Ishikawa (cell line): ENCODE data around the gene DCAF10.

ENCODE experiments used
- CEBPB ChIP-seq: IDR thresholded peaks from 2 replicates; pipeline ENCODE4 v1.6.1; 2012
- CREB1 ChIP-seq: IDR thresholded peaks from 2 replicates; pipeline ENCODE4 v1.6.1; 2012; ENCODE audit warnings: low read depth
- EGR1 ChIP-seq: IDR thresholded peaks from 2 replicates; pipeline ENCODE4 v1.6.1; 2012
- EP300 ChIP-seq: IDR thresholded peaks from 2 replicates; pipeline ENCODE4 v1.6.1; 2012; ENCODE audit warnings: borderline replicate concordance
- FOXM1 ChIP-seq: IDR thresholded peaks from 2 replicates; pipeline ENCODE4 v1.6.1; 2012; ENCODE audit warnings: low read depth, borderline replicate concordance
- NFIC ChIP-seq: IDR thresholded peaks from 2 replicates; pipeline ENCODE4 v1.6.1; 2012
- RAD21 ChIP-seq: IDR thresholded peaks from 2 replicates; pipeline ENCODE4 v1.6.1; 2012; ENCODE audit warnings: low read depth
- TAF1 ChIP-seq: IDR thresholded peaks from 2 replicates; pipeline ENCODE4 v1.6.1; 2012; ENCODE audit warnings: low read depth, mild to moderate bottlenecking
- TCF12 ChIP-seq: IDR thresholded peaks from 2 replicates; pipeline ENCODE4 v1.6.1; 2012; ENCODE audit warnings: low read depth
- TEAD4 ChIP-seq: IDR thresholded peaks from 2 replicates; pipeline ENCODE4 v1.6.1; 2012
- YY1 ChIP-seq: IDR thresholded peaks from 2 replicates; pipeline ENCODE4 v1.6.1; 2012; ENCODE audit warnings: low read depth
- ZBTB7A ChIP-seq: IDR thresholded peaks from 2 replicates; pipeline ENCODE4 v1.6.1; 2012; ENCODE audit warnings: low read depth
- TF ChIP-seq, protein P1 (sequence below): IDR thresholded peaks from 2 replicates; pipeline ENCODE4 v1.6.1; 2012
- TF ChIP-seq, protein P2 (sequence below): IDR thresholded peaks from 2 replicates; pipeline ENCODE4 v1.6.1; 2012
- TF ChIP-seq, protein P3 (sequence below): IDR thresholded peaks from 2 replicates; pipeline ENCODE4 v1.6.1; 2012; ENCODE audit warnings: low read depth, mild to moderate bottlenecking

Gene DCAF10

DNA sequence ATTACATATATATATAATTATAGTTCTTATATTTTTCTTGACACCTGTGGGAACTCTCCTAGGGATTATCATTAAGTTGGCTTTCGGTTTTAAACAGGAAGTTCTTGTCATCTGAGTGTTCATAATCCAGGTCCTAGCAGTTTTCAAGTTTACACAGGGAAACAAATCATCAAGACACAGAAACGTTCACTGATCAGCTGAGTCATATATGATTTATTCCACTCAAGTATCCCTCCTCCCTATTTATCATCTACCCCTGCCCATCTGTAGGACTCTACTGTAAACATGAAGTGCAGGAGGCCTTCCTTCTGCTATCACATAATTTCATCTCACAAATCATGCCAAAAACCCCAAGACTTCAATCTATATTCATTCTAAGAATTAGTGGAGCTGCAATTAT lies 97.1 kb downstream of the DCAF10 start:
- TF ChIP-seq, protein P1, sequence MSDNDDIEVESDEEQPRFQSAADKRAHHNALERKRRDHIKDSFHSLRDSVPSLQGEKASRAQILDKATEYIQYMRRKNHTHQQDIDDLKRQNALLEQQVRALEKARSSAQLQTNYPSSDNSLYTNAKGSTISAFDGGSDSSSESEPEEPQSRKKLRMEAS = no peak
- TF ChIP-seq TEAD4 (no peak), ZBTB7A (no peak), TAF1 (no peak), EP300 (no peak), EGR1 (no peak), YY1 (no peak)
- TF ChIP-seq, protein P2, sequence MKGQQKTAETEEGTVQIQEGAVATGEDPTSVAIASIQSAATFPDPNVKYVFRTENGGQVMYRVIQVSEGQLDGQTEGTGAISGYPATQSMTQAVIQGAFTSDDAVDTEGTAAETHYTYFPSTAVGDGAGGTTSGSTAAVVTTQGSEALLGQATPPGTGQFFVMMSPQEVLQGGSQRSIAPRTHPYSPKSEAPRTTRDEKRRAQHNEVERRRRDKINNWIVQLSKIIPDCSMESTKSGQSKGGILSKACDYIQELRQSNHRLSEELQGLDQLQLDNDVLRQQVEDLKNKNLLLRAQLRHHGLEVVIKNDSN = no peak
- TF ChIP-seq, protein P3, sequence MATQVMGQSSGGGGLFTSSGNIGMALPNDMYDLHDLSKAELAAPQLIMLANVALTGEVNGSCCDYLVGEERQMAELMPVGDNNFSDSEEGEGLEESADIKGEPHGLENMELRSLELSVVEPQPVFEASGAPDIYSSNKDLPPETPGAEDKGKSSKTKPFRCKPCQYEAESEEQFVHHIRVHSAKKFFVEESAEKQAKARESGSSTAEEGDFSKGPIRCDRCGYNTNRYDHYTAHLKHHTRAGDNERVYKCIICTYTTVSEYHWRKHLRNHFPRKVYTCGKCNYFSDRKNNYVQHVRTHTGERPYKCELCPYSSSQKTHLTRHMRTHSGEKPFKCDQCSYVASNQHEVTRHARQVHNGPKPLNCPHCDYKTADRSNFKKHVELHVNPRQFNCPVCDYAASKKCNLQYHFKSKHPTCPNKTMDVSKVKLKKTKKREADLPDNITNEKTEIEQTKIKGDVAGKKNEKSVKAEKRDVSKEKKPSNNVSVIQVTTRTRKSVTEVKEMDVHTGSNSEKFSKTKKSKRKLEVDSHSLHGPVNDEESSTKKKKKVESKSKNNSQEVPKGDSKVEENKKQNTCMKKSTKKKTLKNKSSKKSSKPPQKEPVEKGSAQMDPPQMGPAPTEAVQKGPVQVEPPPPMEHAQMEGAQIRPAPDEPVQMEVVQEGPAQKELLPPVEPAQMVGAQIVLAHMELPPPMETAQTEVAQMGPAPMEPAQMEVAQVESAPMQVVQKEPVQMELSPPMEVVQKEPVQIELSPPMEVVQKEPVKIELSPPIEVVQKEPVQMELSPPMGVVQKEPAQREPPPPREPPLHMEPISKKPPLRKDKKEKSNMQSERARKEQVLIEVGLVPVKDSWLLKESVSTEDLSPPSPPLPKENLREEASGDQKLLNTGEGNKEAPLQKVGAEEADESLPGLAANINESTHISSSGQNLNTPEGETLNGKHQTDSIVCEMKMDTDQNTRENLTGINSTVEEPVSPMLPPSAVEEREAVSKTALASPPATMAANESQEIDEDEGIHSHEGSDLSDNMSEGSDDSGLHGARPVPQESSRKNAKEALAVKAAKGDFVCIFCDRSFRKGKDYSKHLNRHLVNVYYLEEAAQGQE = no peak

DNA sequence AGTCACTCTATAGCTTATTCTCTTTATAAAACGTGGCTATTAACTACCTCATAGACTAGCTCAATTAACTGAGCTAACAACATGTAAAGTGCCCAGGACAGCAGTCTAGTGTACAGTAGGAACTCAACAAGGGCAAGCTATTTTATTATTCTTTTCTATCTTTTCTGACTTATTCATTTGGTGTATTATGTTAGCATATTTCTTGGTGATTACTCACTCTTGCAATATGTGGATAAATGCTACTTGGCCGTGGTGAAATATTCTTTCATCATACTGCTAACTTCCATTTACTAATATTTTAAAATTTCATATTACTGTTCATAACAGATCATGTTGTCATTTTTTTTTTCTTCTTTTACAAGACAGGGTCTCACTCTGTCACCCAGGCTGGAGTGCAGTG lies 98.4 kb downstream of the DCAF10 start:
- TF ChIP-seq RAD21 = no peak
- TF ChIP-seq YY1 = no peak
- no peak for TF ChIP-seq TAF1
- TF ChIP-seq, protein P2 = no peak
- no peak for TF ChIP-seq TEAD4
- no peak for TF ChIP-seq FOXM1
- no peak for TF ChIP-seq EP300
- no peak for TF ChIP-seq ZBTB7A
- TF ChIP-seq CEBPB = no peak
- TF ChIP-seq, protein P1 = no peak
- TF ChIP-seq EGR1 = no peak
- TF ChIP-seq, protein P3 = no peak
- TF ChIP-seq TCF12 = no peak
- TF ChIP-seq CREB1 = no peak
- no peak for TF ChIP-seq NFIC

DNA sequence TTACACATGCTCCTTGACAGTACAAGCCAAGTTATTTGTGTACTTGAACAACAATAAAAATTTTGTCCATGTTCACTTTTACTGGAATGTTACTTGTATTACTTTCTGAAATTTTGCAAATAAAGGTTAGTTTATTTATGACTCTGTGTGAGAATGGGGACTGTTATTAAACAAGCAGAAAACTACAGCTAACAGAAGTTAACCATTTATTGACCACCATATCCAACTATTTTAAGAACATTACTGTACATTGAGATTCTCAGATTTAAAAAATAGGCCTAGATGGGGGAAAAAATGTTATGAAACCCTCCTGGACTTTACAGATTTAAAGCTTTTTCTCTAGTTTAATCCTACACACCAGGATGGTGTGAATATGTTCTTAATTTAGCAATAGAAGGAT lies 101.5 kb downstream of the DCAF10 start:
- TF ChIP-seq TEAD4 = no peak
- TF ChIP-seq, protein P2 = no peak
- no peak for TF ChIP-seq CEBPB
- TF ChIP-seq CREB1 = no peak
- no peak for TF ChIP-seq TCF12
- no peak for TF ChIP-seq EP300
- no peak for TF ChIP-seq NFIC
- TF ChIP-seq YY1 = no peak
- TF ChIP-seq EGR1 = no peak
- TF ChIP-seq ZBTB7A = no peak
- no peak for TF ChIP-seq RAD21
- TF ChIP-seq, protein P1 = no peak
- no peak for TF ChIP-seq TAF1
- TF ChIP-seq, protein P3 = no peak
- no peak for TF ChIP-seq FOXM1

DNA sequence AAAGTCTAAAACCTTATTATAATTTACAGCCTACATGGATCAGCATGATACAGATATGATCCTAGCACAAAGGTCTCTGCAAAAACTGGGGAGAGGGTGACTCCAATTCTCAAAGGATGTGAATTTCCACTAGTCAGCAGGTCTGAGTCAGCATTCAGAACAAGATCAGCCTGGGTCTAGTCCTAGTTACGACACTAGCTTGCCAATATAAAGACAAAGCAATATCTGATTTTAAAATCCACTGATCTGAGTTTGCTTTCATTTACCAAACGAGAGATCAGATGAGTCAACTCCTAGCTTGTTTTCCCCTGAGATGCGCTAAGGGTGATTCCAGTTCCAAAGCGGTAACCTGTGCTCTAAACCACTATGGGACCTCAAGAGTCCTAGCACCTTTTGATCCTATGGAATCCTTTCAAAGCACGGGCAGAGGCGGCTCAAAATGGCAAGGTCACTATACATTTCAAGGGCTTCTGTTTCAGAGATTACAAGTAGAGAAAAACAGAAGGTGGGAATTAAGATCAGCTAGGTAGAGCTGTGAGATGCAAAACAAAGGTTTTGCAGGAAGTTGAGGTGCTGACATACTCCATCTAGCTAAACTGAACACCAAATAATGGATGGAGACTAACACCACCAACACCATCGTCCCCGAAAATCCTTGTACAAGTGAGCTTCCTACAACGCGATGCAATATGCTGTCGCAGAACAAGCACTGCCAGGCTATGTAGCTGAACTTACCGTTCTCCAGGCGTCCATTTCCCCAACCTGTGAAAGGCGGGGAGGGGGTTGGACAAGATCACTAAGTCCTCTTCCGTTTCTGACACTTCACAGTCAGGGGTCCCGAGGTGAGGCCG lies 102.4 kb downstream of the DCAF10 start:
- TF ChIP-seq EGR1 = no peak
- no peak for TF ChIP-seq FOXM1
- no peak for TF ChIP-seq TCF12
